Measurements from ENCODE around the gene PDZD11.

DNA sequence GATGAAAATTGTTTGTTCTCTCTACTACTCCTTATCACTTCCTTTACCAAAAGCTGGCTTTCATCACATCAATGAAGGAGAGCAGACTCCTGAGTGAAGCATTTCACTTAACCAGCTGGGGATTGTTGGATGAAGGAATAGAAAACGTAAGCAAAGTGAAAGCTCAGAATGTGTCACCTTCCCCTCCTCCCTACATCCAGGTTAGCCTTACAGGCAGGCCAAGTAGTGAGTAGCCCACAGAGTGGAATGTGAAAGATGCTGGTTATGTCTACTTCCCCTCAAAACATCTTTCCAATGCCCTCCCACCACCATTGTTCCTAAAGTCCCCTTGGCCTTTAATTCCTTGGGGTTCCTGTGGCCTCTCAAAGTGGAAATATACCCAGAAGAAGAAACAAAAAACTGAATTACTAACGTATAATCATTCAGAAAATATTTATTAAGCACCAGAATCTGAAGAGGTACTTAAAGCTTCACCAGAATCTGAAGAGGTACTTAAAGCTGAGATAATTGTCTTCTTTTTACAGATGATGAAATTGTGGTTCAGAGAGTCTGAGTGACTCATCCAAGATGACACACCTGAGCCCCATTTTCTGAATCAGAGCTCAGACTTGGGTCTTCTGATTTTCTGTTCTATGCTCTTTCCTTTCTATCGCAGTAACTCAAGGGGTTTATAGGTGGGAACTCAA lies 36.2 kb downstream of the PDZD11 start:
- TF ChIP-seq, protein P1, sequence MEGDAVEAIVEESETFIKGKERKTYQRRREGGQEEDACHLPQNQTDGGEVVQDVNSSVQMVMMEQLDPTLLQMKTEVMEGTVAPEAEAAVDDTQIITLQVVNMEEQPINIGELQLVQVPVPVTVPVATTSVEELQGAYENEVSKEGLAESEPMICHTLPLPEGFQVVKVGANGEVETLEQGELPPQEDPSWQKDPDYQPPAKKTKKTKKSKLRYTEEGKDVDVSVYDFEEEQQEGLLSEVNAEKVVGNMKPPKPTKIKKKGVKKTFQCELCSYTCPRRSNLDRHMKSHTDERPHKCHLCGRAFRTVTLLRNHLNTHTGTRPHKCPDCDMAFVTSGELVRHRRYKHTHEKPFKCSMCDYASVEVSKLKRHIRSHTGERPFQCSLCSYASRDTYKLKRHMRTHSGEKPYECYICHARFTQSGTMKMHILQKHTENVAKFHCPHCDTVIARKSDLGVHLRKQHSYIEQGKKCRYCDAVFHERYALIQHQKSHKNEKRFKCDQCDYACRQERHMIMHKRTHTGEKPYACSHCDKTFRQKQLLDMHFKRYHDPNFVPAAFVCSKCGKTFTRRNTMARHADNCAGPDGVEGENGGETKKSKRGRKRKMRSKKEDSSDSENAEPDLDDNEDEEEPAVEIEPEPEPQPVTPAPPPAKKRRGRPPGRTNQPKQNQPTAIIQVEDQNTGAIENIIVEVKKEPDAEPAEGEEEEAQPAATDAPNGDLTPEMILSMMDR (IDR thresholded peaks at IDR 0.05; ENCODE audit: extremely low read depth in 1 of 2, insufficient read depth in 1 of 2, low read depth in 1 of 2, low read length in 2 of 2) = no peak
- no peak for TF ChIP-seq POLR2A (IDR thresholded peaks at IDR 0.05; ENCODE audit: low read depth, low read length)
